GM12878 (cell line): Measurements from ENCODE around the gene CRYBA1. TPM values are rescaled to one million over a fixed set of nuclear protein-coding genes. Genes with fewer than 3 reads are reported as not detected.

Experiments used
- ATAC-seq: fragments of 200-7000 bp; cut with Tn5 transposase; 3 replicates; pipeline ENCODE4 v1.9.1; 2020; ENCODE audit warnings: mild to moderate bottlenecking, moderate library complexity
- BruUV-seq: library from RNA; stranded (reverse); fragments of 400-500 nt; replicated peaks from 2 replicates; lab custom pipeline; 2021; lab: Mats Ljungman, UMichigan
- CTCF ChIA-PET: fragments of 300-600 bp; sonication (Branson Sonifier 250); formaldehyde crosslinking; extraction: SDS; loops from one replicate; lab custom pipeline; 2021; ENCODE audit warnings: inconsistent platforms; lab: Yijun Ruan, JAX
- POLR2A ChIA-PET: fragments of 350-600 bp; formaldehyde crosslinking; extraction: SDS; loops from one replicate; lab custom pipeline; 2021; ENCODE audit warnings: inconsistent platforms; lab: Charles Lee
- RAD21 ChIA-PET: fragments of 300-600 bp; sonication (Branson Sonifier 250); formaldehyde crosslinking; loops from one replicate; lab custom pipeline; 2023; ENCODE audit warnings: antibody characterized with exemption; ENCODE audit not compliant: unreplicated experiment; lab: Charles Lee
- SMC1A ChIA-PET: fragments of 300-600 bp; sonication (Branson Sonifier 250); formaldehyde crosslinking; loops from one replicate; lab custom pipeline; 2023; ENCODE audit not compliant: unreplicated experiment, uncharacterized antibody; lab: Charles Lee
- DNase-seq: peaks from one replicate; pipeline ENCODE4 v3.0.0-alpha.2; 2011; ENCODE audit warnings: low read depth, low spot score
- FAIRE-seq: peaks from 3 replicates; lab custom pipeline; 2011; peaks lifted over from hg19 to GRCh38; lab: Jason Lieb, UNC
- H2AFZ ChIP-seq: 2 replicates; pipeline ENCODE4 v1.6.0; 2011; ENCODE audit warnings: low read depth, low read length, control low read depth; ENCODE audit not compliant: control insufficient read depth
- H3K27ac ChIP-seq: 2 replicates; pipeline ENCODE4 v1.5.1; 2011; ENCODE audit warnings: control low read depth; ENCODE audit not compliant: control insufficient read depth, insufficient read depth
- H3K27me3 ChIP-seq, 2 experiments: replicated peaks in 1 of 2; 2 replicates each; pipeline versions ENCODE4 v1.6.0 to v1.6.1; 2011; ENCODE audit warnings: low read length in 1 of 2; ENCODE audit not compliant: control insufficient read depth in 2 of 2, insufficient read depth in 2 of 2
- H3K36me3 ChIP-seq, 2 experiments: 2 replicates each; pipeline ENCODE4 v1.5.1; 2011; ENCODE audit warnings: low read length in 1 of 2; ENCODE audit not compliant: control insufficient read depth in 2 of 2, insufficient read depth in 2 of 2
- H3K4me1 ChIP-seq: 2 replicates; pipeline ENCODE4 v1.6.1; 2011; ENCODE audit warnings: mild to moderate bottlenecking, low read length, moderate library complexity, mixed read lengths; ENCODE audit not compliant: control insufficient read depth, insufficient read depth
- H3K4me2 ChIP-seq: 2 replicates; pipeline ENCODE4 v1.6.0; 2011; ENCODE audit warnings: control low read depth; ENCODE audit not compliant: control insufficient read depth, insufficient read depth
- H3K4me3 ChIP-seq: fragments of 200-600 bp; sonication (generic); 2 replicates; pipeline ENCODE4 v1.5.1; 2016
- H3K79me2 ChIP-seq: 2 replicates; pipeline ENCODE4 v1.6.0; 2011; ENCODE audit warnings: low read length; ENCODE audit not compliant: control insufficient read depth, insufficient read depth
- H3K9ac ChIP-seq: 2 replicates; pipeline ENCODE4 v1.8.0; 2011; ENCODE audit warnings: low read length, control low read depth, mixed read lengths; ENCODE audit not compliant: control insufficient read depth, insufficient read depth
- H3K9me3 ChIP-seq: replicated peaks from 3 replicates; pipeline ENCODE4 v1.5.1; 2011; ENCODE audit warnings: mild to moderate bottlenecking, low read length; ENCODE audit not compliant: control insufficient read depth, insufficient read depth
- H4K20me1 ChIP-seq: 2 replicates; pipeline ENCODE4 v1.6.0; 2011; ENCODE audit not compliant: control insufficient read depth, insufficient read depth
- BMI1 ChIP-seq: fragments of 450-650 bp; IDR thresholded peaks from 2 replicates; pipeline ENCODE4 v1.6.1; 2016; ENCODE audit warnings: mild to moderate bottlenecking, moderate library complexity, borderline replicate concordance
- CEBPB ChIP-seq, 2 experiments: fragments of 150-350 bp in 1 of 2; IDR thresholded peaks; 2 replicates each; pipeline ENCODE4 v1.6.1; 2012 to 2014; ENCODE audit warnings: low read depth in 2 of 2, low read length in 2 of 2, borderline replicate concordance in 1 of 2, inconsistent platforms in 1 of 2
- DPF2 ChIP-seq: fragments of 450-650 bp; IDR thresholded peaks from 2 replicates; pipeline ENCODE4 v1.6.1; 2017; ENCODE audit warnings: mild to moderate bottlenecking
- E2F8 ChIP-seq: fragments of 450-650 bp; IDR thresholded peaks from 2 replicates; pipeline ENCODE4 v1.6.1; 2018; ENCODE audit warnings: mild to moderate bottlenecking, low read depth, moderate library complexity; ENCODE audit not compliant: partially characterized antibody
- EP300 ChIP-seq, 2 experiments: fragments of 150-350 bp in 1 of 2; IDR thresholded peaks; 2 replicates each; pipeline ENCODE4 v1.6.1; 2011 to 2012; ENCODE audit warnings: low read depth in 2 of 2, low read length in 2 of 2, borderline replicate concordance in 1 of 2, improper control_type of control experiment in 1 of 2, inconsistent platforms in 1 of 2; ENCODE audit not compliant: control insufficient read depth in 1 of 2
- ESRRA ChIP-seq: IDR thresholded peaks from 2 replicates; pipeline ENCODE4 v1.6.1; 2012; ENCODE audit warnings: mild to moderate bottlenecking, low read length, improper control_type of control experiment
- GABPA ChIP-seq: IDR thresholded peaks from 2 replicates; pipeline ENCODE4 v1.6.1; 2014; ENCODE audit warnings: antibody characterized with exemption, low read depth, mild to moderate bottlenecking, inconsistent platforms
- IRF4 ChIP-seq: IDR thresholded peaks from 2 replicates; pipeline ENCODE4 v1.6.1; 2011; ENCODE audit warnings: low read depth, low read length
- IRF5 ChIP-seq: fragments of 450-650 bp; IDR thresholded peaks from 2 replicates; pipeline ENCODE4 v1.6.1; 2017; ENCODE audit warnings: borderline replicate concordance
- JUNB ChIP-seq: IDR thresholded peaks from 2 replicates; pipeline ENCODE4 v1.6.1; 2016; ENCODE audit warnings: antibody characterized with exemption, mild to moderate bottlenecking
- MEF2B ChIP-seq: fragments of 450-650 bp; IDR thresholded peaks from 2 replicates; pipeline ENCODE4 v1.6.1; 2018; ENCODE audit warnings: mild to moderate bottlenecking, moderate library complexity; ENCODE audit not compliant: partially characterized antibody, poor library complexity, severe bottlenecking
- SMC3 ChIP-seq: IDR thresholded peaks from 2 replicates; pipeline ENCODE4 v1.6.1; 2011; ENCODE audit warnings: low read length, improper control_type of control experiment, borderline replicate concordance
- SPI1 ChIP-seq: IDR thresholded peaks from 2 replicates; pipeline ENCODE4 v1.6.1; 2011; ENCODE audit warnings: low read depth, mild to moderate bottlenecking, low read length, moderate library complexity, borderline replicate concordance; ENCODE audit not compliant: insufficient read depth
- SUZ12 ChIP-seq: fragments of 200-600 bp; sonication (generic); IDR thresholded peaks from one replicate; pipeline ENCODE4 v1.6.1; 2018; ENCODE audit warnings: antibody characterized with exemption, mild to moderate bottlenecking; ENCODE audit not compliant: unreplicated experiment
- WGBS: methylation state at CpG from one replicate; pipeline ENCODE4 v1.1.6; 2016; ENCODE audit warnings: low lambda C conversion rate; ENCODE audit not compliant: insufficient replicate concordance, insufficient coverage; ENCODE audit errors: missing lambda C conversion rate; 5-methylcytosine and 5-hydroxymethylcytosine counted together
- in situ Hi-C: fragments of 300-500 bp; cut with MboI; formaldehyde crosslinking; loops from 9 replicates; pipeline ENCODE4 v1.14.3; 2018; ENCODE audit warnings: mixed read lengths
- intact Hi-C: fragments of 100-400 bp; cut with micrococcal nuclease; formaldehyde crosslinking; loops from one replicate; pipeline ENCODE4 v1.14.2; 2022; ENCODE audit not compliant: unreplicated experiment
- polyA plus RNA-seq, 11 experiments: library from polyadenylated mRNA; depleted of rRNA in 4 of 11; unstranded in 6 of 11; stranded (reverse) in 5 of 11; fragments of >200 nt; fragmentation: Nextera tagmentation in 4 of 11; fragmentation: Illumina TruSeq in 1 of 11; extraction: Ambion mirVana in 4 of 11; extraction: Trizol in 1 of 11; gene quantifications; 1 replicate in 1 of 11; 2 replicates in 10 of 11; pipeline versions ENCODE4 v1.2.1 to v1.2.3, GENCODE V29; 2011 to 2016; ENCODE audit warnings: inconsistent platforms in 2 of 11, missing spikeins in 2 of 11, low read depth in 1 of 11
- total RNA-seq, 4 experiments: library from RNA; depleted of rRNA in 3 of 4; stranded (reverse); fragments of >200 nt in 3 of 4; fragmentation: Illumina TruSeq in 1 of 4; extraction: Trizol in 1 of 4; gene quantifications; 2 replicates each; pipeline versions ENCODE4 v1.2.1 to v1.2.3, GENCODE V29; 2013 to 2021

CRYBA1 gene
- total and polyA plus RNA-seq, 10 of the 15 experiments (the other 5 are each of a cell fraction or from before 2014, with no cell fraction given) = not detected

GRCh38 chr17:29283961-29284360, 37.3 kb downstream of the CRYBA1 start:
- Histone ChIP-seq H3K79me2 (peaks cover 89% of the 10 kb centered on the region), H4K20me1 (peaks cover 2% of the 10 kb centered on the region), H3K27me3 (no peaks in the 10 kb centered on the region), H3K9me3 (peaks cover 29% of the 10 kb centered on the region), H3K4me2 (peak overlapping the region; percentile 9; the same call in 1 of the 2 replicates), H3K4me3 (0 out of 2 replicates have a peak overlapping the region, but pooled peaks have one; percentile 22), H2AFZ (no peak overlapping the region), H3K9ac (no peak overlapping the region), H3K4me1 (no peaks in the 10 kb centered on the region), H3K36me3 (peaks cover 14 to 36% of the 10 kb centered on the region in 2 experiments), H3K27ac (no peak overlapping the region)
- no peak for DNase-seq
- intact Hi-C loops = no loop called here
- FAIRE-seq = no peak
- RAD21 ChIA-PET = interaction anchor here (1.0 kb wide), 1 partner anchor 10 kb away, joined by 4 read pairs; the partner anchor contains the start of gene NUFIP2
- in situ Hi-C loops = no loop called here
- no peak for ATAC-seq
- POLR2A ChIA-PET = no interaction called here
- SMC1A ChIA-PET = interaction anchor here (1.4 kb wide), 1 partner anchor 10 kb away, joined by 4 read pairs; no protein-coding TSS in a partner anchor
- WGBS = 70% methylated on average over 2 of the region's 2 CpGs
- CTCF ChIA-PET = interaction anchor here (0.7 kb wide), 1 partner anchor 385 kb away, joined by 3 read pairs; no protein-coding TSS in a partner anchor
- TF ChIP-seq SMC3 (no peak), SUZ12 (no peak), DPF2 (no peak), E2F8 (no peak), MEF2B (no peak), JUNB (no peak), IRF4 (no peak), SPI1 (no peak), CEBPB (IDR thresholded peaks at IDR 0.05; ENCODE audit: borderline replicate concordance in 1 of 2, low read depth in 2 of 2, low read length in 2 of 2) (no peak), EP300 (IDR thresholded peaks at IDR 0.05; ENCODE audit: borderline replicate concordance in 1 of 2, control insufficient read depth in 1 of 2, low read depth in 2 of 2, low read length in 2 of 2) (no peak), BMI1 (no peak), GABPA (no peak), ESRRA (no peak), IRF5 (no peak)
- no TSS peak for BruUV-seq
